Hepatocyte (in vitro differentiated cells): ENCODE measurements around the gene IGF2BP1. TPM values are rescaled to one million over a fixed set of nuclear protein-coding genes. Genes with fewer than 3 reads are reported as not detected.

Experiments
- DNase-seq: peaks from one replicate; pipeline ENCODE4 v3.0.0-alpha.2; 2016; ENCODE audit warnings: low spot score
- H2AFZ ChIP-seq: fragments of 200-600 bp; sonication (generic); 2 replicates; pipeline ENCODE4 v1.6.0; 2016; ENCODE audit warnings: antibody characterized with exemption, mild to moderate bottlenecking
- H3K27ac ChIP-seq: fragments of 200-600 bp; sonication (generic); 2 replicates; pipeline ENCODE4 v1.5.1; 2016; ENCODE audit warnings: mild to moderate bottlenecking
- H3K27me3 ChIP-seq: fragments of 200-600 bp; sonication (generic); 2 replicates; pipeline ENCODE4 v1.6.1; 2016
- H3K36me3 ChIP-seq: fragments of 200-600 bp; sonication (generic); replicated peaks from 2 replicates; pipeline ENCODE4 v1.5.1; 2016; ENCODE audit warnings: low read depth; ENCODE audit not compliant: insufficient read depth
- H3K4me1 ChIP-seq: fragments of 200-600 bp; sonication (generic); 2 replicates; pipeline ENCODE4 v1.5.1; 2016; ENCODE audit warnings: mild to moderate bottlenecking, moderate library complexity; ENCODE audit not compliant: insufficient read depth
- H3K4me2 ChIP-seq: fragments of 200-600 bp; sonication (generic); 2 replicates; pipeline ENCODE4 v1.6.0; 2016
- H3K4me3 ChIP-seq: fragments of 200-600 bp; sonication (generic); 2 replicates; pipeline ENCODE4 v1.5.1; 2016; ENCODE audit warnings: mild to moderate bottlenecking
- H3K79me2 ChIP-seq: fragments of 200-600 bp; sonication (generic); 2 replicates; pipeline ENCODE4 v1.6.0; 2017; ENCODE audit warnings: mild to moderate bottlenecking
- H3K9me2 ChIP-seq: fragments of 200-600 bp; sonication (generic); replicated peaks from 2 replicates; pipeline ENCODE4 v1.6.0; 2017; ENCODE audit warnings: mild to moderate bottlenecking; ENCODE audit not compliant: insufficient read depth
- H3K9me3 ChIP-seq: fragments of 200-600 bp; sonication (generic); 2 replicates; pipeline ENCODE4 v1.5.1; 2016; ENCODE audit warnings: low read depth, mild to moderate bottlenecking
- H4K20me1 ChIP-seq: fragments of 200-600 bp; sonication (generic); 2 replicates; pipeline ENCODE4 v1.6.0; 2016; ENCODE audit warnings: mild to moderate bottlenecking; ENCODE audit not compliant: insufficient read depth, poor library complexity, severe bottlenecking
- EZH2 ChIP-seq: fragments of 200-600 bp; sonication (generic); IDR thresholded peaks from 2 replicates; pipeline ENCODE4 v1.6.1; 2016; ENCODE audit warnings: antibody characterized with exemption, mild to moderate bottlenecking, borderline replicate concordance
- EZH2phosphoT487 ChIP-seq: fragments of 200-600 bp; sonication (generic); IDR thresholded peaks from one replicate; pipeline ENCODE4 v1.6.1; 2018; ENCODE audit warnings: antibody characterized with exemption, mild to moderate bottlenecking, low read depth, moderate library complexity; ENCODE audit not compliant: unreplicated experiment, severe bottlenecking
- WGBS: methylation state at CpG from one replicate; pipeline ENCODE4 v1.1.6; 2016; ENCODE audit warnings: low lambda C conversion rate; ENCODE audit errors: missing lambda C conversion rate; 5-methylcytosine and 5-hydroxymethylcytosine counted together
- polyA plus RNA-seq: library from polyadenylated mRNA; unstranded; fragments of >200 nt; fragmentation: Nextera tagmentation; extraction: Ambion mirVana; gene quantifications from 2 replicates; pipeline ENCODE4 v1.2.1, GENCODE V29; 2016
- total RNA-seq: library from RNA; depleted of rRNA; stranded (reverse); fragments of >200 nt; gene quantifications from 2 replicates; pipeline ENCODE4 v1.2.3, GENCODE V29; 2014
- TF ChIP-seq, protein P1 (sequence below): fragments of 200-600 bp; sonication (generic); IDR thresholded peaks from 2 replicates; pipeline ENCODE4 v1.5.1; 2016; ENCODE audit warnings: antibody characterized with exemption, mild to moderate bottlenecking; ENCODE audit not compliant: poor library complexity

IGF2BP1 gene
- total and polyA plus RNA-seq, 2 experiments from 2014 or later, result 40.7 to 50.0 TPM

GRCh38 chr17:48993951-48994350 is 3.2 kb upstream of the IGF2BP1 start:
- H3K27ac ChIP-seq, result no peak overlapping the region
- no peaks in the 10 kb centered on the region for H4K20me1 ChIP-seq
- H3K9me2 ChIP-seq, result no peaks in the 10 kb centered on the region
- no peaks in the 10 kb centered on the region for H3K36me3 ChIP-seq
- peaks cover 16% of the 10 kb centered on the region for H3K79me2 ChIP-seq
- DNase-seq, result no peak
- peaks cover 5% of the 10 kb centered on the region for H3K27me3 ChIP-seq
- no peak overlapping the region for H2AFZ ChIP-seq
- TF ChIP-seq EZH2phosphoT487 (no peak), EZH2 (no peak)
- TF ChIP-seq, protein P1, sequence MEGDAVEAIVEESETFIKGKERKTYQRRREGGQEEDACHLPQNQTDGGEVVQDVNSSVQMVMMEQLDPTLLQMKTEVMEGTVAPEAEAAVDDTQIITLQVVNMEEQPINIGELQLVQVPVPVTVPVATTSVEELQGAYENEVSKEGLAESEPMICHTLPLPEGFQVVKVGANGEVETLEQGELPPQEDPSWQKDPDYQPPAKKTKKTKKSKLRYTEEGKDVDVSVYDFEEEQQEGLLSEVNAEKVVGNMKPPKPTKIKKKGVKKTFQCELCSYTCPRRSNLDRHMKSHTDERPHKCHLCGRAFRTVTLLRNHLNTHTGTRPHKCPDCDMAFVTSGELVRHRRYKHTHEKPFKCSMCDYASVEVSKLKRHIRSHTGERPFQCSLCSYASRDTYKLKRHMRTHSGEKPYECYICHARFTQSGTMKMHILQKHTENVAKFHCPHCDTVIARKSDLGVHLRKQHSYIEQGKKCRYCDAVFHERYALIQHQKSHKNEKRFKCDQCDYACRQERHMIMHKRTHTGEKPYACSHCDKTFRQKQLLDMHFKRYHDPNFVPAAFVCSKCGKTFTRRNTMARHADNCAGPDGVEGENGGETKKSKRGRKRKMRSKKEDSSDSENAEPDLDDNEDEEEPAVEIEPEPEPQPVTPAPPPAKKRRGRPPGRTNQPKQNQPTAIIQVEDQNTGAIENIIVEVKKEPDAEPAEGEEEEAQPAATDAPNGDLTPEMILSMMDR, result no peak
- H3K9me3 ChIP-seq, result no peaks in the 10 kb centered on the region
- H3K4me2 ChIP-seq, result no peak overlapping the region
- H3K4me3 ChIP-seq, result no peak overlapping the region
- peaks cover 3% of the 10 kb centered on the region for H3K4me1 ChIP-seq

DNA sequence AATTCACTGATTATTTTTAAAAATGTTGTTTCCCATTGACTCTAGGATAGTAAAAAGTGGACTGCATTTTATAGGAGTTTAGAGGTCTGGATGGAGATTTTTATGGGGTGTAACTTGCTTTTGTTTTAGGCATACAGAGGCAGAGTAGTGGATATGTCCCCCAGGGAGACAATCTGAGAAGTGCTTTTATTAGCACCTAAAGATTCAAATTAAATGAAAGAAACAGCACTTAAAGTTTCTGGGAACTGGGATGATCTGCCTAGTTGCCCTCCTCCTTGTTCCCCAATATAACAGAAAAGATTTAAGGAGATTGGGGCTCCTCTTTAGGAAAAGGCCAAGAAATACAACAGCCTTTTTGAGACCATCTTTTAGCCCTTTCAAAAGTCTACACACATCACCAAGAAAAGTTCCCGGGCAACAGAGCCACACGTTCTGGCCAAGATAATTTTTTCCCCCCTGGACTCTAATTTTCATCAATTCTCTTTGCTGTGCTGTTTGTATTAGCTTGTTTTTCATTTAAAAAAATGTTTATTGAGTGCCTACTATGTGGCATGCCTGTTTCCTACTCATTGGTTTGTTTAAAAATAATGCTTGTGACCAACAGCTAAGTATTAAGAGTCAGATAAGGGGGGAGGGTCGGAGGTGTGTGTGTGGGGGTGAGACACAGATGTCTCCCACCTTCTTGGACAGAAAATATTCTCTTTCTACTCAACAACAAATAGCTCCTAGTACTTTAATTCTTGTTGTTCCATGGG is 2.5 kb upstream of the IGF2BP1 start:
- peaks cover 5% of the 10 kb centered on the region for H3K27me3 ChIP-seq
- peak overlapping the region; percentile 99 for H3K27ac ChIP-seq
- H3K4me1 ChIP-seq, result peaks cover 3% of the 10 kb centered on the region
- no peaks in the 10 kb centered on the region for H3K9me2 ChIP-seq
- H2AFZ ChIP-seq, result peak overlapping the region; percentile 88
- no peaks in the 10 kb centered on the region for H3K9me3 ChIP-seq
- no peak for TF ChIP-seq EZH2
- TF ChIP-seq EZH2phosphoT487, result no peak
- TF ChIP-seq, protein P1, result no peak
- H3K36me3 ChIP-seq, result no peaks in the 10 kb centered on the region
- peaks cover 24% of the 10 kb centered on the region for H3K79me2 ChIP-seq
- peak overlapping the region; percentile 87 for H3K4me3 ChIP-seq
- H3K4me2 ChIP-seq, result peak overlapping the region; percentile 92
- 21% methylated on average over 3 of the region's 3 CpGs for WGBS
- no peak for DNase-seq
- no peaks in the 10 kb centered on the region for H4K20me1 ChIP-seq

DNA sequence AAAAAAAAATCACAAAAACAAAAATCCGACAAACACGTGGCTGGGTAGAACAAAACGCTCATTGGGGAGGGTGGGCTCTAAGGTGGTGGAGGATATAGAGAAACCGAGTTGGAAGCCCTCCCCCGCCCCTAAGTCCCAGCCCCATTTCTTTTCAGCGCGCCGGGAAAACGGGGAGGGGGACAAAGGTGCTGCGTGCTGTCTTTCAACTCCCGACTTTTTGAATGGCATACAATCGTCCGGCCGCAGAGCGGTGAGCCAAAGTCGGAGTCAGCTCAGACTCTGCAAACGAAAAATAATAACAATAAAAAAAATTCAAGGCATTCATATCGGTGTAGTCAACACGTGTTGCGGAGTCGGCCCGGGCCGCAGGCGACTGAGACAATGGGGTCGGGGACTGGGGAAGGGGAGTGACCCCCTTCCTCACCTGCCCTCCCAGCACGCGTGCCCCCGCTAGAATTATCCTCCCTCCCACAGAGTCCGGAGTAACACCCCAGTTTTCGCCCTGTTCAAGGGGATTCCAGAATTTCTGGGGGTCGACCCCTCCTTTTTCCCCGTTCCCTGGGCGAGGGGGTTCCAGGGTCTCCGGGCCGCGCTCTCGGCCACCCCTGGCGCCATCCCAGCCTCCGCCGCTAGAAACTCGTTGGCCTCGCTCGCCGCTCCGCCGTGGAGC is 1.7 kb upstream of the IGF2BP1 start:
- Histone ChIP-seq H3K4me3 (peak overlapping the region; percentile 87), H4K20me1 (no peaks in the 10 kb centered on the region), H3K4me2 (peak overlapping the region; percentile 92), H3K27ac (peak overlapping the region; percentile 99), H3K4me1 (peaks cover 3% of the 10 kb centered on the region), H3K27me3 (peaks cover 4% of the 10 kb centered on the region), H3K79me2 (peaks cover 31% of the 10 kb centered on the region), H3K9me2 (no peaks in the 10 kb centered on the region), H3K9me3 (no peaks in the 10 kb centered on the region), H3K36me3 (no peaks in the 10 kb centered on the region), H2AFZ (peak overlapping the region; percentile 88)
- WGBS, result under 1% methylated on average over 41 of the region's 46 CpGs
- DNase-seq, result peak; percentile 35
- TF ChIP-seq, protein P1, result no peak
- TF ChIP-seq EZH2phosphoT487 (no peak), EZH2 (no peak)
